Glomerular visceral epithelial cell (primary cell): ENCODE results near the gene DZIP3.

Experiments used
- DNase-seq: peaks from one replicate; pipeline ENCODE4 v3.0.0-alpha.2; 2016; ENCODE audit errors: extremely low spot score

DZIP3 gene

DNA sequence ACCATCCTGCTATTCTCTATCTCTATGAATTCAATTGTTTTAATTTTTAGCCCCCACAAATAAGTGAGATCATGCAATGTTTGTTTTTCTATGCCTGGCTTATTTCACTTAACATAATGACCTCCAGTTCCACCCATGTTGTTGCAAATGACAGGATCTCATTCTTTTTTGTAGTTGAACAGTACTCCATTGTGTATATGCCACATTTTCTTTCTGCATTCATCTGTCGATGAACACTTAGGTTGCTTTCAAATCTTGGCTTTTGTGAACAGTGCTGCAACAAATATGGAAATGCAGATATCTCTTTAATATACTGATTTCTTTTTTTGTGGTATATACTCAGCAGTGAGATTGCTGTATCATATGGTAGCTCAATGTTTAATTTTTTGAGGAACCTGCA is 108.9 kb downstream of the DZIP3 start:
- no peak for DNase-seq

DNA sequence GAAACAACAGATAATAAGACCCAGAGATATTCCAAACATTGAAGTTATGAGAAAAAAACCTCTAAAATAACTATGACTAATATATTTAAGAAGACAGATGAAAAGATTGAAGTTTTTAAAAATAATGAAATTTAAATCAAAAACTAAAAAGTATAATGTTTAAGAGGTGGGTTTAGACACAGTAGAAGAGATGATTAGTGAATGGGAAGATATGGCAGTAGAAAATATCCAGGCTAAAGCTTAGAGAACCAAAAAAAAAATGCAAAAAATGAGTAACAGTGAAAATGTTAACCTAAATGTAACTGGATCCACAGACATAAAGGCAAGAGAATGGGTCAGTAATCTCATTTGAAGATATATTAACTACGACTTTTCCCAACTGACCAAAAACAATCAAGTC is 115.5 kb downstream of the DZIP3 start:
- no peak for DNase-seq

GRCh38 chr3:108713009-108713516 is 123.5 kb downstream of the DZIP3 start:
- no peak for DNase-seq

GRCh38 chr3:108713816-108714215 is 124.3 kb downstream of the DZIP3 start:
- DNase-seq = no peak

DNA sequence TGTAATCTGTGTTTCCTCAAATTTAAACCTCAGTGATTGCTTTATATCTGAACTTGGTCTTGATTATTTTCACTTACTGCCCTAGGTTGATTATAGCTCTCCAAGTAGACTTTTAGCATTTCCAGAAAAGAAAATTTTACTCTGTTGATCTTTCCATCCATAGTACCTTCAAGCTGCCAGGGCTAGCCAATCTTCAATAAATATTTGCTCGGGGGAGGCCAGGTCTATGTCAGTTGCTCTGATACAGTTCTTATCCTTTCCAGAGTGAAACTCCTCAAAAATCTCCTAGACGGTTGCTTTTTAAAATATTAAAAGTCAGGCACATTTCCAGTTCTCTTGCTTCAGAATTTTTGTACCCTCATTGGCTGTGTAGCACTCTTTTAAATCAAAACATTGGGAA is 128.9 kb downstream of the DZIP3 start:
- DNase-seq = no peak

DNA sequence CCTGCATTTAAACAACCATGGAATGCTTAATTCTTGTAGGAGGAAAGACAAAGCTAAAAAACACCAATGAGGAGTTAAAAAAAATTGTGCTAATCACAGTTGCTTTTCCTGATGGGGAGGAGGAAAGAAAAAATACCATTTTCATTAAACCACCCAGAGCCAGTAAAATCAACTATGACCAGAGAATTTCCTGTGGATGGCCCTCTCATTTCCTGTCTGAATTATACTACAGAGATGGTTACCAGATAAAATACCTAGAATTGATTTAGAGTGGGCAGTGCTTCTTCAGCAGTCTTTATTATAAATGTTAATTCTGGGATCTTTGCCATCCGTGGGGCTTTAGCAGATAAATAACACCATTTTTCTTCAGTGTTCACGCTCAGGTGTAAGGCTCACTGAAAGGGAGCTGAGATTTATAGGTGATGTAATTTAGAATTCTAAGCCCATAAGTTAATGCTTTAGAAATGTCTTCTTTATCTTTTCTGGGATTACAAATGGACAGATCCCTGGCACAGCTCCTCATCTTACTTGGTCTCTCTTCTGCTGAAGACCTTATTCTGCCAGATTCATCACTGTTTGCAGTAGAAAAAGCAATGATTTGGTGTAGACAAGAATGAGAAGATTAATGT is 129.8 kb downstream of the DZIP3 start:
- no peak for DNase-seq

DNA sequence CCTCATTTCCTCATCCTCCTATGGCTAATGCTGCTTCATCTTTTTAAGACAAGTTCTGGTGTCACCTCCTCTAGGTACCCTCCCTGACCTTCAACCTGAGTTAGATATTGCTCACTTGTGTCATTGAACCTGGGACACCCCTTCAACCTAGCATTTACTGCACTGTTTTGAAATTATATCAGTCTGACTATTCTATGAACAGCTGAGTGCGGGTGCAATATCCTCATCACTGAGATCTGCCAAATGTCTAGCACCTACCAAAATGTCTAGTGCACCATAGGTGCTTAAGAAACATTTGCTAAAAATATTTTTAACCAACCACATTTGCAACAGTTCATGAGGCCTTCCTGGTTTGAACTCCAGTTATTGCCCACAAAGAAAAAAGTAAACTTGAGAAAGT is 133.2 kb downstream of the DZIP3 start:
- DNase-seq = no peak

- no peak for DNase-seq
Observed at GRCh38 chr3:108724101-108724500, 134.6 kb downstream of the DZIP3 start.

- no peak for DNase-seq
Observed at GRCh38 chr3:108728105-108728504, 138.6 kb downstream of the DZIP3 start.

DNA sequence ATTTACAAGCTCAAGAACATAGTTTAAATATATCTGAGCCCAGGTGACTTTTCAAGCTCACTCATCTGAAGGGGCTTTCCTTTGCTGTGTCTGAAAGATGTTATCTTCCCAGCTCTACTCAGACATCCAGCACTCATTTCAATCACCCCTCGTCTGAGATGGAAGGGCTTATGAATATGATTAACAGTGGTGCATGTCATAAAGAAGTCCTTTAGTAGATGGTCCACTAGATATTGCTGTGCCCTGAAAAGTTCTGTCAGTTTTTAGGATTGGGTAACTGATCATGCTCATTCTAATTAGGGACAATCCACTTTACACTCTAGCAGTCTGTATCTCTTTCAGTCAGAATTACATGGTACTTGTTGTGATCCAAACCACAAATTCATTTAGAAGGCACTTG is 139.4 kb downstream of the DZIP3 start:
- no peak for DNase-seq

- no peak for DNase-seq
Observed at GRCh38 chr3:108736821-108737220, 147.3 kb downstream of the DZIP3 start.

- DNase-seq = no peak
Observed at GRCh38 chr3:108742929-108743328, 153.4 kb downstream of the DZIP3 start.
